Stimulated activated CD4-positive, alpha-beta T cell treated with anti-CD3 and anti-CD28 coated beads, Interleukin-4, amount 100 ng/mL, for 24 hours (primary cell): ENCODE measurements around the gene ZNF597.
A peak's percentile ranks its signal among the peaks of the same experiment; 100 is the strongest.

Source experiments
- DNase-seq: peaks from one replicate; pipeline ENCODE4 v3.0.0-alpha.2; 2020

The ZNF597 gene

GRCh38 chr16:3443108-3444031 is at the start of gene ZNF597, which contains the start of gene NAA60:
Gene ZNF597, minus strand, starts transcription at chr16:3443504. Its CDS starts 351 bp downstream, at chr16:3443153.
Gene NAA60, plus strand, starts transcription at chr16:3443680. Its CDS starts 32,548 bp downstream, at chr16:3476228.
- peak; percentile 86 for DNase-seq

GRCh38 chr16:3492356-3492755 is 49.1 kb upstream of the ZNF597 start:
- DNase-seq: no peak

- DNase-seq: no peak
Measured at GRCh38 chr16:3490911-3491629, 47.8 kb upstream of the ZNF597 start.

GRCh38 chr16:3488801-3489200 is 45.5 kb upstream of the ZNF597 start:
- DNase-seq: no peak

GRCh38 chr16:3487521-3488410 is 44.5 kb upstream of the ZNF597 start:
- no peak for DNase-seq

GRCh38 chr16:3486506-3487215 is 43.4 kb upstream of the ZNF597 start:
- no peak for DNase-seq

- no peak for DNase-seq
Measured at GRCh38 chr16:3485821-3486505, 42.7 kb upstream of the ZNF597 start.

- no peak for DNase-seq
Measured at GRCh38 chr16:3485097-3485745, 41.9 kb upstream of the ZNF597 start.

- DNase-seq: no peak
Measured at GRCh38 chr16:3484318-3485096, 41.2 kb upstream of the ZNF597 start.

GRCh38 chr16:3482659-3483241 is 39.4 kb upstream of the ZNF597 start:
- no peak for DNase-seq

GRCh38 chr16:3481696-3482658 is 38.7 kb upstream of the ZNF597 start:
- DNase-seq: no peak

GRCh38 chr16:3480901-3481695 is 37.8 kb upstream of the ZNF597 start:
- DNase-seq: no peak

GRCh38 chr16:3479654-3480216 is 36.4 kb upstream of the ZNF597 start:
- no peak for DNase-seq

GRCh38 chr16:3478242-3478925 is 35.1 kb upstream of the ZNF597 start:
- DNase-seq: no peak

GRCh38 chr16:3476409-3476808 is 33.1 kb upstream of the ZNF597 start:
- DNase-seq: no peak

GRCh38 chr16:3475604-3476375 is 32.5 kb upstream of the ZNF597 start:
- no peak for DNase-seq
